Inflammatory macrophage treated with lipopolysaccharide for 1 hour (primary cell): ENCODE data around the gene NCOA1.
"Not testable (repeated sequence)": the region's sequence is repeated elsewhere in the genome, so short reads cannot be mapped to it uniquely, and the experiment has no call there.

Source experiments
- DNase-seq, 2 donors: peaks; one replicate each; pipeline ENCODE4 v3.0.0-alpha.2; 2020 to 2022

The NCOA1 gene

DNA sequence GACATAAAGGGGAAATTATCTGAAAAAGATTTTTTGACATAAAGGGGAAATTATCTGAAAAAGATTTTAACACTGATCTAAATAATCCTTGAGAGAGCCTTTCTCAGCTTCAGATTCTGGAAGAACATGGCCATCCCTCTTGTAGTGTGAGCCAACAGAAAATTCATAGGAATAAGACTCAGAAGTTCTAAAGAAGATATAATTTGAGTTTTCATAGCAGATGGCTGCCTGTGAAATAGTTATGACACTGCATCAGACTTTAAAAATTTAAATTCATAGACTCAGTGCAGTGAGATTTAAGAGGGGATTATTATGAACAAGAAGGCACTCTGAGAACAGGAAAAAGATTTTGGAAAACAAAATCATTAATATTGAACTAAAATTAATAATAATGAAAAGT is 50.6 kb downstream of the NCOA1 start:
- no peak for DNase-seq

GRCh38 chr2:24542269-24542872 is 51.3 kb downstream of the NCOA1 start:
- no peak for DNase-seq

DNA sequence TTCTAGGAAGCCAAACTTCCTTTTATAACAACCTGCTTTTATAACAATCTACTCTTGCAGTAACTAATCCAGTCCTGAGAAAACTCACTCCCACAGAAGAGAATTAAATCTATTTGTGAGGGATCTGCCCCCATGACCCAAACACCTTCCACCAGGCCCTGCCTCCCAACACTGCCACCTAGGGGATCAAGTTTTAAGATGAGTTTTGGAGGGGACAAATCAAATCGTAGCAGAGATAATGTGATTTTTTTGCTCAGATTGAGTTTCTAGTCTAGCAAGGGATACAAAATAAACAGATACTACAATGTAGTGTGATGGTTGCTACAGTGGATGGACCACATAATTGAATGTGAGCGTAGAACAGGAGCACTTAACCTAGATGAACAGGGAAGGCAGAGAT is 52.2 kb downstream of the NCOA1 start:
- no peak for DNase-seq

DNA sequence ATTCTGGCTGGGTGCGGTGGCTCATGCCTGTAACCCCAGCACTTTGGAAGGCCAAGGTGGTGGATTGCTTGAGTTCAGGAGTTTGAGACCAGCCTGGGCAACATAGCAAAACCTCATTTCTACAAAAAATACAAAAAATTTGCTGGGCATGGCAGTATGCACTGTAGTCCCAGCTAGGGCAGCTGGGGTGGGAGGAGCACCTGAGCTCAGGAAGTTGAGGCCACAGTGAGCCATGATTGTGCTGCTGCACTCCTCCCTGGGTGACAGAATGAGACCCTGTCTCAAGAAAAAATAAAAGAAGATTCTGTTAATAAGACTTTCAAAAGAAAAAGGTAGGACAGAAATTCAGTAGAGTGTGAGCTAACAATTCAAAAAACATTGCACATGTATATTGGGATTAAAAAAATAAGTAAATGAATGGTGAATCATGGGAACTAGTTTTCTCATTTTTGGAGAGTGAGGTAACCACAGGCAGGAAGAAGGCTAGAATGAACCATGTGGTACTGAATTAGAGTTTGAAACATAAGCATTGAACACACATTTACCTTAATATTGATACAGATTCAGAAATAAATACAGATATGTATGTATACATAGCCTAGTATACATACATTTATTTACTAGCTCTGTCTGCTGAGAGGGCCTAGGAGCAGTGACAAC is 53.5 kb downstream of the NCOA1 start:
- DNase-seq: no peak

DNA sequence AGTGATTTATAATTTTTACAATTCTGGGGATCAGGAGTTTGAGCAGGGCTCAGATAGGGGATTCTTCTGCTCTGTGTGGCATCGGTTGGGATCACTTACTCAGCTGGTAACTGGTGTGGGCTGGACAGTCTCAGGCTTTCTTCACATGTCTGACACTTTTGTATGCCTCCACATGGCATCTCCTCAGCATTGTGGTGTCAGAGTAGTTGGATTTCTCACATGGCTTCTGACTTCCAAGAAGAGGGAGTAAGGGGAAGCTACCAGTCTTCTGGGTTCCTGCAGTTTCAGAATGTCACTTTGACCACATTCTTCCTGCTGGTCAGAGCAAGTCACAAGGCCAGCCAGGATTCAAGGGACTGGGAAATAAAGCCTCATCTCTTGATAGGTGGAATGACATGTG is 55.6 kb downstream of the NCOA1 start:
- DNase-seq: peak; percentile 42 to 74

- DNase-seq: no peak
Measured at GRCh38 chr2:24548058-24548457, 57.0 kb downstream of the NCOA1 start.

- DNase-seq: peak; percentile 16 to 39
Measured at GRCh38 chr2:24550301-24550700, 59.2 kb downstream of the NCOA1 start.

DNA sequence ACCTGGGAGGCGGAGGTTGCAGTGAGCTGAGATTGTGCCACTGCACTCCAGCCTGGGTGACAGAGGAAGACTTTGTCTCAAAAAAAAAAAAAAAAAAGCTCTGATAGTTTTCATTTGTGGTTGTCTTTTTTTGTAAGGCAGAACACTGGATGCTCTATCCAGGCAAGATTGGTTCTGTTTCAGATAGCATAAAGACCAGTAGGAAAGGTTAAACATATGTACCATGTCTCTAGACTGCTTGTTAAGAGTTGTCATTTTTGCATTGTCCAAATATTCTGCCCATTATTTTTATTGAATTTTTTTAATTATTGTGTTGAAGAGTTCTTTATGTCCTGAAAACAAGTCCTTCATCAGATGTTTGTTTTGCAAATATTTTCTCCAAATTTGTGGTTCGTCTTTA is 60.0 kb downstream of the NCOA1 start:
- no peak for DNase-seq

DNA sequence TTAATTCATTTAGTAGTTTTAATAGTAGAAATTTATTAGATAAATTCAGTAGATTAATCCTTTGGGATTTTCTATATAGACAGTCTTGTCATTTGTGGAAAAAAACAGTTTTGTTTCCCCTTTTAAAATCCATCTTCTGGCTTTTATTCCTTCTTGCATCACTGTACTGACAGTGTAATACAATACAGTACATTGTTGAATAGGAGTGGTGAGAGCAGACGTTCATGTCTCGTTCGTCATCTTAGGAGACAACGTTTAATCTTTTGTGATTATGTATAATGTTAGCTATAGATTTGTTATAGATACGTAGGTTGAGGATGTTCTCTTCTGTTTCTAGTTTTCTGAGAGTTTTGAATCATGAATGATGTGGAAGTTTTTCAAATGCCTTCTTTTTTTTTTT is 61.8 kb downstream of the NCOA1 start:
- no peak for DNase-seq

- no peak for DNase-seq
Measured at GRCh38 chr2:24558781-24559472, 67.9 kb downstream of the NCOA1 start.

DNA sequence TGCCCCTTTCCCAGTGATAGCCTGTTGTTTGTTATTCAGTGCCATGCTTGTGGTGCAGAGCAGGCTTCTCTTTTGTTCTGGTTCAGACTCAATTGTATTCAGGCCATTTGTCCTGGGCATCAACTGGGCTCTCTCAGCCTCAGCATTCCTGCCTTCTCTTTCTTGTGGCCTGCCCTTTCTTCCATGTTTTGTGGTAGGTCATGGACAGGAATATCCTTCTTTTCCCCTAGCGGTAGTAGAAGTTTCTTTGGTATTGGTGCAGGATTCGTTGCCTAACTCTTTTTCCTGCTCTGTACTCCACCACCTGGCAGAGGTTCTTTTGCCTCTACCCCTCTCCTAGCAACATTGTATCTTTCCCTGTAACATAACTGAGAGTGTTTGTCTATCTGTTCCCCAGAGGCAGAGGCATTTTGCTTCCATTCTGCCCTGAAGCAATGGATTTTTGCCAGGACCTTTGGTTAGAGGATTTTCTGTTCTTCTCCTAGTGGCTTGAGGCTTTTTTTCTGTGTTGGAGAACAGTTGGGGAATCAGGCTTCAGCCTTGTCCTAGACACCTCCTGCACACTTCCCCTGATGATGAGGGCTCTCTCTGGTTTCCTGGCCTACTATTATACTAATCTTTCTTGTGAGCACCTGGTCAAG is 68.5 kb downstream of the NCOA1 start:
- no peak for DNase-seq

DNA sequence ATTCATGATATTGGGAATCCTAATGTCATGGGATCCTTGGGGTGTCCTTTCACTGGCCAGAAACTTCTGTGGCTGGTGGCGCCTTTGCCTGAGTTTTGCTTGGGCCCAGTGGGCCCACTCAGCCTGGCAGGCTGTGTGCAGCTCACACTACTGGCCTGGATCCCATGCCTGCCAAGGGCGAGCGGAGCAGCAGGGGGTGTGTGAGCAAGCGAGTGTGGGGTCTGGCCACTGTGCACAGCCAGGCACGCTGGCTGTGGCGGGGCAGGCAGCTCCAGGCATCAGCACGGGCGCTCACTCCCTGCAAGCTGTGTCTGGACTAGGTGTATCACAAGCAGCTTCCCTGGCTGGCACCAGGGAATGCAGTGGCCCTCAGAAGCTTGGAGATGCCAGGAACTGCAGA is 74.5 kb downstream of the NCOA1 start:
- DNase-seq: no peak

DNA sequence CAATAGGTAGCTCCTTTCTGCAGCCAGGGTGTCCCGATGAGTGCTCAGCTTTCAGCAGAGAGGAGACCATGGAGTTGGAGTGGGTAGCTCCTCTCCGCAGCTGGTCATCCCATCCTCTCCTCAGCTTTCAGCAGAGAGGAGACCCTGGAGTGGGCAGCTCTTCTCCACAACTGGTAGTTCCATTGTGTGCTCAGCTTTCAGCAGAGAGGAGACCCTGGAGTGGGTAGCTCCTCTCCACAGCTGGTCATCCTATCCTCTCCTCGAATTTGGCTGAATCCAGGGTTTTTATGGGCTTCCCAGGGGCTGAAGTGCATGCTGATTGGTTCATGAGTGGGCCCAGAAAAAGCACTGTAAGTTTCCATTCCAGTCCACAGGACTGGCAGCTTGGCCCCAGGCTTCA is 75.2 kb downstream of the NCOA1 start:
- DNase-seq: no peak

DNA sequence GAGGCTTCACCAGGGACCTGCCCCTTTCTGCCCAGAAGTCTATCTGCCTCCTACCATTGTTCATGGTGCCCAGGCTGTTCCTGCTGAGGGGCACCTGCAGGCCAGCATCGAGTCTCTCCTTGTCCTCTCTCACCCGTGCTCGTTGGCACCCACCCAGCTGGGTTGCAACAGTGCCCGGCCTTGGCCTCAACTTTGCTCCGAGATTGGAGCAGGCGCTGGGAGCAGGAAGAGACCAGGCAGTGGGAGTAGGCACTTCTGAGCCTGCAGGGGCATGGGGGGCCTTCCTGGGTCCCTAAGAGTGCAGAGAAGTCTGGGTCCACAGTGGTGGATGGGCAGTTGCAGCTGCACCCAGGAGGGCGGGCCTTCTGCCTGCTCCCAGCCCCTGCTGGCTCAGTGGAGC is 75.6 kb downstream of the NCOA1 start:
- DNase-seq: no peak

DNA sequence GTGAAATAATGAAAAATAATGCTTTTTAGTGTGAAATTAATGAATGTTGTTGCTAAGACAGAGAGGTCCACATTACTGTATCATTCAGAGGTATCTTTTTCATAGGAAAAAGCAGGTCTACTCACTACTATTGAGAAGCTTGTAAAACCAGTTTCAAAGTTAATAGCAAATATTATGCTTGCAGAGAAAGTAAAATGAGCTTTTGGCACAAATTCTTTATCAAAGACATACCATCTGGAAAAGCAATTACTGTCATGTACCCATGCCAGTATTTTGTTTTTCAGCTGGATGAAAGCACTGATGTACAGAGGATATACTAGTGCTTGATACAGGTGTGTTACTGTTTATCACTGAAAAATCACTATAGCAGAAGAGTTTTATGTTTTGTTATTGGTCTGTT is 77.5 kb downstream of the NCOA1 start:
- no peak for DNase-seq

DNA sequence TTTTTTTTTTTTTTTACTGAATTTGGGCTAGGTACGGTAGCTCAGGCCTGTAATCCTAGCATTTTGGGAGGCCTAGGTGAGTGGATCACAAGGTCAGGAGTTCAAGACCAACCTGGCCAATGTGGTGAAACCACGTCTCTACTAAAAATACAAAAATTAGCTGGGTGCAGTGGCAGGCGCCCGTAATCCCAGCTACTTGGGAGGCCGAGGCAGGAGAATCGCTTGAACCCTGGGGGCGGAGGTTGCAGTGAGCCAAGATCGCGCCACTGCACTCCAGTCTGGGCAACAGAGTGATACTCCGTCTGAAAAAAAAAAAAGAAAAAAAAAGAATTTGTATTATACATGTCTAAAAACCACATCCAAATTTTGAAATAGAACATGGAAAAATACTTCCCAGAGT is 78.5 kb downstream of the NCOA1 start:
- not testable (repeated sequence) for DNase-seq

- no peak for DNase-seq
Measured at GRCh38 chr2:24570225-24570624, 79.2 kb downstream of the NCOA1 start.

DNA sequence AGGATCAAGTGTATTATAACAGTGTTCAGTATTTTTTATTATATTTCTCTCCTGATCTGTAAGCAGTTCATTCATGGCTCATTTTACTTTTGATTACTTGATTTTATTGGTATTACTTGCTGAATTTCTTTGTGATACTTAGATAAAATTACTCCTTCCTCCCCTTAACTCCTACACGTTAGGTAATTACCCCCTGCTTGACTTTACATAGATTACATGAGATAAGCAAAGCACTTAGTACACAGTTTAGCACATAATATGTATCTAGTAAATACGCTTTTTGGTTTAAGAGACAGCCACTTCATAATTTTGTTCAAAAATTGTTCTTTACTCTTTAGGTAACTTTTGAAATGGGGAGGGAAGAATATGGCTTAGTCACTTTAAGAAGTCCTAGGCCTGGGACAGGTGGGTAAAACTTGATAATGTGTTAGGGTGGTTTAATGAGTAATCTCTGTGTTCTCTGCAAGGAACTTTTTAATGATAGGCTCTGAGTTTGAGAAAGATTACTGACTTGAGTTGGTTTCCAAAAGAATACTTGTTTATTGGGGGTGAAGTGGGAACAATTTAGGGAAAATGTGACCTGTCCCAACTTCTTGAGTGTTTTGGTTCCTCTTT is 80.9 kb downstream of the NCOA1 start:
- DNase-seq: no peak

DNA sequence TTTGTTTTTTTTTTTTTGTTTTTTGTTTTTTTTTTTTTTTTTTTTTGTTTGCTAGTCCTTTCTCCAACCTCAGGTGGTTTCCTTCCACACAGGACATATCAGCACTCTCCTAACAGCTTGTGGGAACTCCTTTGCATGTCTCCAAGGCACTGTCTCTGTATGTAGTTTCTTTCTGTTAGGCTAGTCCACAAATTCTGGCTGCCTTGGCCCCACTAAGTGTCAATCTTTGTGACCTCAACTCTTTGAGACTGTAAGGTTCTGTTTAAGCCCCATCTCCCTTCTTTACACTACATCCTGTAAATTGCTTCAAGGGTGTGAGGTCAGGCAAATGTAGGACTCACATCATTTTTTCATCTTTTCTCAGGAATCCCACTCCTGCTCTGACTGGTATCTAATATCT is 85.1 kb downstream of the NCOA1 start:
- no peak for DNase-seq

DNA sequence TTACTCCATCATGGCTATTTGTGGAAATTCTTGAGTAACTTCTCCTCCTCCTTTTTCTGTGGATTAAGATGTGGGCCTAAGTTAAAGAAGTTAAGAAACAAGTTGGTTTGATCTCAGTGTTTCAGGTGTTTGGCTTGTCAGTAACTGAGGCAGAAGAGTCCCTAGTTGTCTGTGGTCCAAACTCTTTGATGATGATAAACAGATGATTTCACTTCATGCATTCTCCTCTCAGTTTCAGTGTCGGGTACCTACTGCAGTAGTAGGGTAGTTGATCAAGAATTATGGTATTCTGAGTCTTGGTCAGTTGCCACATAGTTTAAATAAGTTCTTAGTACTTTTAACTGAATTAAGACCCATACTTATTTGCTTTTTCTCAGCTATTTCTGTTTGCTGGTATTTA is 85.6 kb downstream of the NCOA1 start:
- DNase-seq: no peak

GRCh38 chr2:24577481-24577880 is 86.4 kb downstream of the NCOA1 start:
- DNase-seq: peak; percentile 7 to 9

DNA sequence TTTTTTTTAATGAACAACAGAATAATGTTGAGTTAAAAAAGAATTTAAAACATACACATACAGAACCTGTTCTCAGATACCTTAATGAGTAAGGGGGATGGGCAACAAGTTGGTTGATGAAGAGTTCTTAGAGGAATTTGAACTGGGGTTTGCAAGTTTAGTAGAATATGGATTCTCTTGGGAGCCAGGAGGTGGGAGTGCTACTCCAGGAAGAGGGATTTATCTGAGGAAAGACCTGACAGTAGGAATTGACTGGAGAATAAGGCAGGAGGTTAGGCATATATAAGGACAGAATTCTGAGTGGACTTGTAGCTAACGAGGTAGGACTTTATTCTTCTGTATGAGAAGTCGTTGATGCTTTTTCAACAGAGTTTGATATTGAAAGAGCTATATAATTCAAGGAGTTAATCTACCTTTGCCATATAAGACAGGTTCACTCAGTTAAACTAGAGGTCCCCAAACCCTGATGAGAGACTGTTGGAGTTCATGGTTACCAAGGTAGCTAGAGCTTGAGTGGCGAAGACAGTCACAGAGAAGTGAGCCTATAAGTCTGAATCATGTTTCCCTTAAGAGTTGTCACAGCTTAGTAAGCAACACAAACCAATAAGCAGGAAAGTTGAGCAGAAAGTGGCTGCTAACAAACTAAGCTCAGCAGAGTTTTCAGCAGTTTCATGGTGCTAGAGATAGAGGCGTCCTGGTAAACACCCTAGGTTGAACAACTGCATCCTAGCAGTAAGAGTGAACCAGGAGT is 88.2 kb downstream of the NCOA1 start:
- no peak for DNase-seq

GRCh38 chr2:24580561-24580960 is 89.5 kb downstream of the NCOA1 start:
- no peak for DNase-seq
